Ammon's horn (tissue), 1 donor: ENCODE measurements around the gene ASGR2.
"Not testable (repeated sequence)": the region's sequence is repeated elsewhere in the genome, so short reads cannot be mapped to it uniquely, and the experiment has no call there.

Source experiments
- DNase-seq: peaks from one replicate; pipeline ENCODE4 v3.0.0-alpha.2; 2016; ENCODE audit warnings: low spot score

Gene ASGR2

DNA sequence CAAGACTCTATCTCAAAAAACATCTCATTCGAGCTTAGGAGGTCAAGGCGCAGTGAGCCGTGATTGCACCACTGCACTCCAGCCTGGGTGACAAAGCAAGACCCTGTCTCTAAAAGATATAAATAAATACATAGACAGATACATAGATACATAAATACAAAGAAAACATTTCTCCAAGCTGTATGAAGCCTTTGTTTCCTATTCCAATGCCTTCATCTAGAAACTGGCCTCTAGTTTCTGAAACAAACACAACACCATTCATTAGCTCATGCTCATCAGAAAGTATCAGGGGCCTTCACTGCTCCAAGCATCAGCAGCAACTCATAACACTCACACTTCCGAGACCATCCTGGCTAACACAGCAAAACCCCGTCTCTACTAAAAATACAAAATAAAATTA is 10.3 kb upstream of the ASGR2 start:
- DNase-seq: no peak

DNA sequence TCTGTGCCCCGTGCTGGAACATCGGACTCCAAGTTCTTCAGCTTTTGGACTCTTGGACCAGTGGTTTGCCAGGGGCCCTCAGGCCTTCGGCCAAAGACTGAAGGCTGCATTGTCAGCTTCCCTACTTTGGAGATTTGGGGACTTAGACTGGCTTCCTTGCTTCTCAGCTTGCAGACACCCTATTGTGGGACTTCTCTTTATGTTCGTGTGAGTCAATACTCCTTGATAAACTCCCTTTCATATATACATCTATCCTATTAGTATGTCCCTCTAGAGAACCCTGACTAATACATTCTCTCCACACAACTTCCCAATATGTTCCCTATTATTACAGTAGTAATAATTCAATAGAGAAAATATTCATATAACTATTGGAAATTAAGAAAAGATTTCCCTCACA is 9.2 kb upstream of the ASGR2 start:
- no peak for DNase-seq

DNA sequence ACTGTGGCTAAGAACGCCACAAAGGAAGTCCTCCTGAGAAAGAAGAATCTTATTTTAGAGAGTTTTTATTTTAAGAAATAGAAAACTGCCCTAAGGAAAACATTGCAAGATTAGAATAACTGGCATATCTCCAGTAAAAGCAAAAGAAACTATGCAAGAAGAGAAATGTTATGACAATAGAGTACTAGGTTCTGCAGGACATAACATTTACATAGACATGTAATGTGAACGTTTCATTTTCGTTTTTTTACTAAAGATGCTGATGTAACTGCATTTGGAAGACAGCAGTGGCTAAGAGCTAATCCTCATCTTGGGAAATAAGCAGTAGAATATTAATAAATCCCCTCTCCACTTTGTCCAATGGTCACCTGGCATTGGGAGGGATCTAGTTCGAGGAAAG is 7.8 kb upstream of the ASGR2 start:
- no peak for DNase-seq

DNA sequence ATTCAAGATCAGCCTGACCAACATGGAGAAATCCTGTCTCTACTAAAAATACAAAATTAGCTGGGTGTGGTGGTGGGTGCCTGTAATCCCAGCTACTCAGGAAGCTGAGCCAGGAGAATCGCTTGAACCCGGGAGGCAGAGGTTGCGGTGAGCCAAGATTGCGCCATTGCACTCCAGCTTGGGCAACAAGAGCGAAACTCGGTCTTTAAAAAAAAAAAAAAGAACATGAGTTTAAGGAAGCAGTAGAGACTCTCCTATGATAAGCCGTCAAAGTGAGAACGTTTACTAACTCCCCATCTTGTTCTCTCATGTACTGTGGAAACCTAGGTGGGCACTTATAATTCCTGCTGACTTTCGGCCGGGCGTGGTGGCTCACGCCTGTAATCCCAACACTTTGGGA is 6.0 kb upstream of the ASGR2 start:
- DNase-seq: not testable (repeated sequence)

DNA sequence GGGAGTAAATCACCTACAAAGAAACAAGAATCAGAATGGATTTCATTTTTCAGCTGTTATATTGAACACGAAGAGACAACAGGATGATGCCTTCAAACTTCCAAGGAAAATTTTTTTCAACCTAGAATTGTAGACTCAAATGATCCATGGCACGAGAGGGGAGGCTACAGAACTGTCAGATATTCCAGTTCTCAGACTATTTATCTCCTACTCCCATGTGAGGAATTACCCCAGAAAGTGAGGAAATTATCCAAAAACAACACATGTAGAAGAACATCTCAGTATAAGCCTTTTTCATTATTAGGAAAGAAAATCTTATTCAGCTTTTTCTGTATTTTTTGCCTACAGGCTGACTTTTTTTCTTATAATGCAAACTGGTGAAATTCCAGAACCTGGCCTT is 5.5 kb upstream of the ASGR2 start:
- DNase-seq: no peak

DNA sequence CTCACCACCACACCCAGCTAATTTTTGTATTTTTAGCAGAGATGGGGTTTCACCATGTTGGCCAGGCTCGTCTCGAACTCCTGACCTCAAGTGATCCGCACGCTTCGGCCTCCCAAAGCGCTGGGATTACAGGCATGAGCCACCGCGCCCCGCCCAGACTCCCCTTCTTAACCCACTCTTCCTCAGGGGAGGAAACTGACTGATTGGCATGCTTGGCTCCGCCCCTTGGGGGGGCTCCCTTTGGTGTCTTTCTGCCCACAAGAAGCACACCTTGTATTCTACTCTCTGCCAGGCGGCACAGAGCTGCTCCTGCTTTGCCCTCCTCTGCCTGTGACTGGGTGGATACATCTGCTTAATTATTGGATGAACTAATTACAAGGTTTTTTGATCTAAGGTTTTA is 4.7 kb upstream of the ASGR2 start:
- no peak for DNase-seq

DNA sequence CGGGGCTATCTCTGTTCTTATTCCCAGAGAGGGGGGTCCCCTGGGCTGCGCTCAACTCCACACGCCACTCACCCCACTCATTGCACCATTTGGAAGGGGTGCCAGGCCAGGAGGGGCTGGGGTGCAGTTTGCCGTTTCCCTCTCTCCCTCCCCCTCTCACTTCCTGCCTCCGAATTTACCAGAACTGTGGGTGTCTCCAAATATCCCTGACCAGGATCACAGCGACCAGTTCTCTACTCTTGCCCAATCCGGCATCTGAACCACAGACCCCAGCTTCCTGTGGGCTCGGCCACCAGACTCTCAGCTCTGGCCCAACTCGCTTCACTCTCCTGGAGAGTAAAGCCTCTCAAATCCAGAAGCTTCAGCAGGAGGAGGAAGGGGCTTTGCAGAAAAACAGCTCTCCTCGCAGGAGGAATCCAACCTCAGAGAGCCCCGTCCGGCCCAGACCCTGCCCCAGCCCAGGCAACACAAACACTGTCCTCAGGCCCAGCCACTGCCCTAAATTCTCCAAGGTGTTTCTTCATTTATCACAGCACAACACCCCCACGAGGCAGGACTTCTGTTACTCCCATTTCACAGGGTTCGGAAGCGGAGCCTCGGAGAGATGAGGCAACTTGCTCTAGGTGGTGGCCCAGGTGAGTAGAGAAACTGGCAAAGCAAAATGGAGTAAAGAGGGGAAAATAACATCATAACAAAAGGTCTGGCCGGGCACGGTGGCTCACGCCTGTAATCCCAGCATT is 423 bp upstream of the ASGR2 start:
- DNase-seq: peak; percentile 61

DNA sequence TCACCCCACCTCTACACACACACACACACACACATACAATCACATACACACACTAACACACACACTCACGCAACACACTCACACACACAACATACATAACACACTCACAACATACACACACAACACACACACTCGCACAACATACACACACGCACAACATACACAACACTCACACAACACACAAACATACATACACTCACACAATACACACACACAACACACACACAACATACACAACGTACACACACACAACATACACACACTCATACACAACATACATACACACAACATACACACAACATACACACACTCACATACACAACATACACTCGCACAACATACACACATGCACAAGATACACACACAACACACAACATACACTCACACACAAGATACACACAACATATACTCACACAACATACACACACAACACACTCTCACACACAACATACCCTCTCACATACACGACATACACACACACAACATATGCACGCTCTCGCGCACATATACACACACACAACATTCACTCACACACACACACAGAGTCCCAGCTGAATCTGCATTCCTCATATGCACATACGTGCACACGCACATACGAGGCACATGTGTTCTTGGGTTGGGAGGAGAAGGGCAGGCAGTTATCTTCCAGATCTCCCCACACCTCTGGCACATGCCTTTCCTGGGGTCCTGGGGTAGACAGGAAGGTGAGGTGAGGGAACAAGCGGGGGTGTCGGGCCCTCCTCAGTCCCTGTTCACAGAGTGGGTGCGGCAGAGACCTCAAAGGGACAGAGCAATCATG is 1.1 kb downstream of the ASGR2 start:
- DNase-seq: no peak

DNA sequence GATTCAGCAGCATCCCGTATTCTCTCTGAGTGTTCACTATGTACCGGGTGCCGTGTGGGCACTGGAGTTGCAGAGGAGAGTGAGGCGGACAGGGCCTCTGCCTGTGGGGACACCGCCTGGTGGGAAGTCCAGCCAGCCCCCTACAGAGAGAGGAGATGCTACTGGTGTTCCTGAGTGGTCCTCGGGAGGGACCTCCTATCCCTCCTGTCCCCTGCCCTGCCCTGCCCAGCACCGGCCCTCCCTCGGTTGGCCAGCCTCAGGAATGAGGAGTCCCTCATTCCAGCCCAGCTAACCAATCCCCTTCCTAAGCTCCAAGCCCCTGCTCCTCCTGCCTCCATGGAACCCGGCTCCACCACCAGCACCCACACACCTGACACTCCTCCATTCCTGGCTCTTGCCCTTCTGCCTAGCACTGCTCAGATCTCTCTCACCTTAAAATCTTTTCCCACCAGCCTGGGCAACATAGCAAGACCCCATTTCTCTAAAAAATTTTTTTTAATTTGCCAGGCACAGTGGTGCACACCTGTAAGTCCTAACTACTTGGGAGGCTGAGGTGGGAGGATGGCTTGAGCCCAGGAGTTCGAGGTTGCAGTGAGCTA is 2.0 kb downstream of the ASGR2 start:
- no peak for DNase-seq

DNA sequence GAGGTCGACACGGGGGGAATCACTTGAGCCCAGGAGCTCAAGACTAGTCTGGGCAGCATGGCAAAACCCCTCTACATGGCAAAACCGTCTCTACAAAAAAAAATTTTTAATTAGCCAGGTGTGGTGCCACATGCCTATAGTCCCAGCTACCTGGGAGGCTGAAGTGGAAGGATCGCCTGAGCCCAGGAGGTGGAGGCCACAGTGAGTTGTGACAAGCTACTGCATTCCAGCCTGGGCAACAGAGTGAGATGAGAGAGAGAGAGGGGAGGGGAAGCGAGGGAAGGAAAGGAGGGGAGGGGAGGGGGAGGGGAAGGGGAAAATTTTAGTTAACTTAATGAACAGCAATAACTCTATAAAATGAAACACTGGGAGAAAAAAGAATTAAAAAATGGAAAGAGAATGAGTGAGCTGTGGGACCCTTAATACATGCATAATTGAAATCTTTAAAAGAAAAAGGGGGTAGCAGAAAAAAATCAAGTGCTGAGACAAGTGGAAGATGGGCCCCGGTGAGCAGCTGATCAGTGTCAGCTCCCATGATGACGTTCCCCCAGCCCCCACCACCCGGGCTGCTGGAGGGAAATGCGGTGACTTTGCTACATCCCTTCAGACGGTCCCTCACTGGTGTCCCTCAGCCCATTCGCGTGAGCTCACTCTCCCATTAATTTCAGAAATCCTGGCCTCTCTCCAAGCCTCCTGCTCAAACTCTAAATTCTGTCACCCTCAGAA is 2.7 kb downstream of the ASGR2 start:
- DNase-seq: no peak

DNA sequence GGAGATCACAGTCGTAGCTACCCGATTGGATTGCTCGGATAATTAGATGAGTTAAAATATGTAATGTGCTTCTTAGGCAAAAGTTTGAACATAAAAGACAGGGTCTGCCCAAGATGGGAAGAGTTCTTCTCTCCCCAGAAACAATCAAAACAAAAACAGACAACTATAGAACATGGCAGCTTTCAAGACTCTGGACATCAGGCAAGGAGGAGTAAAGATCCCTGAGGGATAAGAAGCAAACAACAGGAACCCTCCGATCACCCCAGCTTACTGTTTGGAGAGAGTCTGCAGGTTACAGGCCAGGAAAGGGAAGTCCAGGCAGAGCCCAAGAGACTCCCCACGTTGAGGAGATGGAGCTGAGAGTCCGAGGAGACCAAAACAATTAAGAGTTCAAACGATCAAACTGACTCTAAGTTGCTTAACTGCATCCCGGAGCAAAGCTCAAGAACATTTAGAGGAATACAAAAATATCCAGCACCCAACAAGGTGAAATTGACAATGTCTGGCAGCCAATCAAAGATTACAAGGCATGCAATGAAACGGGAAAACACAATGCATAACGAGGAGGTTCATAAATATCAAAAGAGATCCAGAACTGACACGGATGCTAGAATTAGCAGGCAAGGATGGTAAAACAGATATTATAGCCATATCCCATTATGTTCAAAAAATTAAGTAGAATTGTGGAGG is 3.9 kb downstream of the ASGR2 start:
- DNase-seq: no peak

DNA sequence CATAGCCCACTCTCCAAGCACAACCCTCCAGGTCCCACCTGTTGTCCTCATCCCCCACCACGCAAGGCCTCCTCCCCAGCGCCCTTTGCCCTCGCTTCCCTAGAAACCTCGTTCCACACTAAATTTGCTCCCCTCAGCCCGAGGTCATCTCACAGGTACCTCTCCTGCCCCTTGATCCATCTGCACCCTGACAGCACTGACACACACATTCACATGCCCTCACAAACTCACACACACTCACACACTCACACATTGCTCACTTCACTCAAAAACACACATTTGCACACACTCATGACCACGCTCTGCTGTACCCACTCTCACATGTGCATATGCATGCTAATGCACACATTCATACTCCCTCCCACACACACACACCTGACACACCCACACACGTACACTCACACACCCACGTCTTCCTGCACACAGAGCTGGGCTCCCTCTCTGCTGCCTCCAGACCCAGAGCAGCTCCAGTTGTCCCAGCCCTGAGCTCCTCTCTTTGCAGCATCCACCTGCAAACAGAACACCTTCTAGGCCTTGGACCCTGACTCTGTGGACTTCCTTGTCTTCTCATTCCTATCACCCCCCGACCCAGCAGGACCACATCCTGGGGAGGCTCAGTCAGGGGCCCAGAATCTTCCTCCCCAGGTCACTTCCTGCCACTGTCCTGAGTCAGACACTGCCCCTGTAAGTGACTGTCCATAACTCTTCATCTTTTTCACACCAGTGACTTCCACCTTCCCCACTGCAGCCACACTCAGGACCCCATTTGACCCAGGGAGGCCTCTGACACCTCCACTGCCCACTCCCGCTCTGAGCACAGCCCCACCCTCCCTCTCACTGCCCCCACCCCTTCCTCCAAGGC is 4.9 kb downstream of the ASGR2 start:
- DNase-seq: no peak

DNA sequence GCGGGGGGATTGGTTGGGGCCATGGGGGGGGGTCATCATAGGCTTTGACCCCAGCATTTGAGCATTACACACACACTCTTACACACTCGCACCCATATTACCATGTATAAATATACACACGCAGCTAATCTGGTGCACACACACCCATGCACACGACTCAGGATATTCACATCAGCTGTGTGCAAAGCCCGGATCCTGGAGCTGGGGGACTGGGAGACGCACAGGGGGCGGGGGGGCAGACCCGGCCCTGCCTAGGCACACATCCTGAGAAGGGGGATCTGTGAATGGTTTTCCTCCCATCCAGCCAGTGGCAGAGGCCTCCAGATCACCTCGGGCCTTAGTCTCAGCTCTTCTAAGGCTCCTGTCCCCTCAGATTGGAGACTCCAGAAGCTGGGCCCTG is 5.6 kb downstream of the ASGR2 start:
- DNase-seq: no peak

DNA sequence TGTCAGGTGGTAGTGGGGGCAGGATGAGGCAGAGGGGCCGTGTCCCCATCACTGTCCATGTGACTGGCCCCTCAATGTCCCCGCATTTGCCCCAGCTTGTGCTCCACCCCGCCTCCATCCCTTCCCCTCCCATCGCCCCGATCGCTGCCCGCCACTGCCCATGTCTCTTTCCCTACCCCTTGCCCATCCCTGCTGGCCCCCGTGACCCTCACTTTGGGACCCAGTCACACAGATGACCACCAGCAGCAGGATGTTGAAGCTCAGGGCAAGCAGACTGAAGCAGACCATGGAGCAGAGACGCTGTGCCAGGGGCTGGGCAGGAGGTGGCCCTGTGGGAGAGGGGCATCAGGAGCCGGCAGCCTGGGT is 6.1 kb downstream of the ASGR2 start:
- no peak for DNase-seq

DNA sequence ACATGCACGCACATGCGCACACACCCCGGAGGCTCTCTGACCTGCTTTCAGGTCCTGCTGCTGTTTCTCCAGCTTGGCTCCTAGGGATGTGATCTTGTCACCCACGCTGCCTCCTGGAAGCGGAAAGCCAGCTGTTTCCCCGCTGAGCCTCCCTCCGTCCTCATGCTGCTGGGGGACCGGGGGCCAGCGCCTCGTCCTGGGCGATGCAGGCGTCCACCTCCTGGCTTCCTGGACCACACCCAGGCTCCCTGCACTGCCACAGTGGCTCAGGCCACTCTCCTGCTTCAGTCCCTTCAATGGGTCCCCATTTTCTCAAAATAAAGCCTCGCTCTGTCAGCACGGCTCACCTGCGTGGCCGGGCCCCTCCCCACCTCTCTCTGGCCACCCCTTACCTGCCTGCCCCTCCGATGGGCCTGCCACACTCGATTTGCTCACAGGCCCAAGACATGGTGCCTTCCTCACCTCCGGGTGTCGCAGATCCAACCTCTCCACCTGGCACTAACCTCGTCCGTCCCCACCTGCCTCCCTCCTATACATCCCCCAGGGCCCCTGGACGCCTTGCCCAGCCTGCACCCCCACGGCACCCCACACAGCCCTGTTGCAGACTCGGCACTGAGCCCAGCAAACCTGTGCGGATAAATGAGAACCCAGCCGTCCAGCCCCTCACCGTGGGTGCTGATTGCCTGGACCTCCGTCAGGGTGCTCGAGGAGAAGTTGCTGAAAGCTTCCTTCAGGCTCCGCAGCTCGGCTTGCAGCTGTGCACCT is 6.6 kb downstream of the ASGR2 start:
- DNase-seq: no peak

DNA sequence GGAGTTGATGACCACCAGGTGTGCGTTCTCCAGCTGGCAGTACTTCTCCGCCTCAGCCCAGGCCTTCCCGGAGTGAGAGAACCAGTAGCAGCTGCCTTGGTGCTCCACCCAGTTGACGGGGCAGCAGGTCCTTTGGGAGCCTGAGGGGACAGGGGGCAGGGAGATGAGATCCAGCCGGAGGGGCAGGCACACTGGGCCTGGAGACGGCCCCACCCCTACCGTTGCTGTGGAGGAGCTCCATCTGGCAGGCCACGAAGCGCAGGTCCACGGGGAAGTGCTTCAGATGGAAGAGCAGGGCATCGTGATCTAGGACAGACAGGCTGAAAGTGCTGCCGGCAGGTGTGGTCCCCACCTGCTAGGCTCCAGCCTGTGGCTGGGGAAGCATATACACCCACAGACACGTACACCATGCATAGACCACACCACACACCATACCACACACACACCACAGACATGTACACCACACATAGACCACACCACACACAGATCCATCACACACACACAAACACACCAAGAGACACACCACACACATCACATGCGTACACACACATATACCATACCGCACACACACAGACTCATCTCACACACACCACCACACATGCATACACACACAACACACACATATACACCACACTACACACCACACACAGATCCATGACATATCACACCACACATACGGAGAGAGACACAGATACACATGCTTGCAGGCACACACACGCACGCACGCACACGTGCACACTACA is 7.4 kb downstream of the ASGR2 start:
- no peak for DNase-seq

DNA sequence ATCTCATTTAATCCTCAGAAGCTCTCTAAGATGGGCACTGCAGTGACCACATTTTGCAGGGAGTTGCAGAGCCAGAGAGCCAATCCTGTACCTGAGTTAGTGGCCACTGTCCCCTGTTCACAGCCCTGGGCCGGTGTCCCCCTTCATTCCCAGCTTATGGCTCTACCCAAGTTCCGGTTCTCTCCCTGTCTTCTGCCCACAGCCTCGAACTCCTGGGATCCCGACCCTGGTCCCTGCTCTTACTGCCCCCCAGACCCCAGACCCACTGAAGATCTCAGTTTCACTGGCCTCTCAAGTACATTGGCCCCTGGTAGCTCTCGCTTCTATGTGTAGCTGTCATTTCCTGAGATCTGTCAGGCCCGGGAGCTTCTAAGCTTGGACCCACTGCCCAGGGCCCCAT is 12.2 kb downstream of the ASGR2 start:
- no peak for DNase-seq

DNA sequence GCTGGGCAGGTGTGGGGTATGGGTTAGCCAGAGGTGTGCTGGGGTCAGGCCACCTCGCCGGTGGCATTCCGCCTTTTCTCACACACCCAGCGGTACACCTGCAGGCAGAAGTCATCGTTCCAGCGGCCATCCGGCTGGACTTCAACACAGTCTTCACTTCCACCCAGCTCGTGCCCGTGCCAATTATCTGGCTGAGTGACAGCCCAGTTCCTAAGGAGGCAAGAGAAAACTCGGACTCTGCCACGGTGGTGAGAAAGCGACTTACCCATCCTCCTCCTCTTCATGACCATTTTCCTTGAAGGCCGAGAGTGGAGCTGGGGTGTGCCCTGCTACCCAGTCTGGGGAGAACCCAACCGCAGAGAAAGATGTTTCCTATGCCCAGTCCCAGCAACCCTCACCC is 13.1 kb downstream of the ASGR2 start:
- no peak for DNase-seq

DNA sequence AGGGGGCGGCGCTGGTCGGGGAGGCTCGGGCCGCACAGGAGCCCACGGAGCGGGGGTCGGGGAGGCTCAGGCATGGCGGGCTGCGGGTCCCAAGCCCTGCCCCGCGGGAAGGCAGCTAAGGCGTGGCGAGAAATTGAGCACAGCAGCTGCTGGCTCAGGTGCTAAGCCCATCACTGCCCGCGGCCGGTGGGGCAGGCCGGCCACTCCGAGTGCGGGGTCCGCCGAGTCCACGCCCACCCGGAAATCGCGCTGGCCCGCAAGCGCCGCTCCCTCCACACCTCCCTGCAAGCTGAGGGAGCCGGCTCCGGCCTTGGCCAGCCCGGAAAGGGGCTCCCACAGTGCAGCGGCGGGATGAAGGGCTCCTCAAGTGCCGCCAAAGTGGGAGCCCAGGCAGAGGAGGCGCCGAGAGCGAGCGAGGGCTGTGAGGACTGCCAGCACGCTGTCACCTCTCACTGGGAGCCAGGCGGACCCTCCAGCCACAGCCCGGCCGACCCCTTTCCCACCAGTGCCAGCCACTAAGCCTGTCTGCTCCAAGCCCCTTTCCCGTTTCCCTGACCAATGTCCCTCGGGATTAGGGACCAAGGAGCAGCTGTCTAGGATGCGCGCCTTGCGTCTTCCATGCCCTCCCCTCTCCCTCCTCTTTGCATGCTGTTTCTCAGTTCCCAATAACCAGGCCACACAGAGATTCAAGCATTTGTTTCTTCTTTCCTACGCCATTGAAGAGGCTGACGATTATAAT is 13.8 kb downstream of the ASGR2 start:
- DNase-seq: not testable (repeated sequence)
